Measurements from ENCODE around the gene SPACDR. TPM values are rescaled to one million over a fixed set of nuclear protein-coding genes. Genes with fewer than 3 reads are reported as not detected.

Gene SPACDR
- total RNA-seq, 4 donors from 2014 or later: 1.4 to 22.1 (median 1.8) TPM; not detected in 1

- intact Hi-C loops (cut with DNase I; ENCODE audit: low total_unique reads): no loop called here
- Histone ChIP-seq H3K27me3 (no peaks in the 10 kb centered on the region), H3K27ac (peak overlapping the region in 1 of 2 donors; percentile 54), H3K4me1 (no peaks in the 10 kb centered on the region), H3K4me3 (no peak overlapping the region), H3K36me3 (no peaks in the 10 kb centered on the region), H3K9me3 (no peaks in the 10 kb centered on the region)
- no peak for TF ChIP-seq POLR2A (IDR thresholded peaks at IDR 0.05)
- TF ChIP-seq, protein P1, sequence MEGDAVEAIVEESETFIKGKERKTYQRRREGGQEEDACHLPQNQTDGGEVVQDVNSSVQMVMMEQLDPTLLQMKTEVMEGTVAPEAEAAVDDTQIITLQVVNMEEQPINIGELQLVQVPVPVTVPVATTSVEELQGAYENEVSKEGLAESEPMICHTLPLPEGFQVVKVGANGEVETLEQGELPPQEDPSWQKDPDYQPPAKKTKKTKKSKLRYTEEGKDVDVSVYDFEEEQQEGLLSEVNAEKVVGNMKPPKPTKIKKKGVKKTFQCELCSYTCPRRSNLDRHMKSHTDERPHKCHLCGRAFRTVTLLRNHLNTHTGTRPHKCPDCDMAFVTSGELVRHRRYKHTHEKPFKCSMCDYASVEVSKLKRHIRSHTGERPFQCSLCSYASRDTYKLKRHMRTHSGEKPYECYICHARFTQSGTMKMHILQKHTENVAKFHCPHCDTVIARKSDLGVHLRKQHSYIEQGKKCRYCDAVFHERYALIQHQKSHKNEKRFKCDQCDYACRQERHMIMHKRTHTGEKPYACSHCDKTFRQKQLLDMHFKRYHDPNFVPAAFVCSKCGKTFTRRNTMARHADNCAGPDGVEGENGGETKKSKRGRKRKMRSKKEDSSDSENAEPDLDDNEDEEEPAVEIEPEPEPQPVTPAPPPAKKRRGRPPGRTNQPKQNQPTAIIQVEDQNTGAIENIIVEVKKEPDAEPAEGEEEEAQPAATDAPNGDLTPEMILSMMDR (IDR thresholded peaks at IDR 0.05): no peak
- DNase-seq: no peak
These were observed 57.3 kb downstream of the SPACDR start for GRCh38 chr7:100406767-100407166.

Other genes with a start within 250 kb of the SPACDR start
- under 1 TPM in 1 of 4 donors, not detected in 3; 0.21 TPM for gene PVRIG, start 244.3 kb downstream of the SPACDR start, total RNA-seq
- not detected for gene SPDYE3, start 156.6 kb downstream of the SPACDR start, total RNA-seq
- gene PILRB, start 106.1 kb downstream of the SPACDR start, total RNA-seq: 10 to 100 TPM; 13.4 to 66.1 (median 56.3) TPM
- gene PILRA, start 90.8 kb downstream of the SPACDR start, total RNA-seq: 10 to 100 TPM in 1 of 4 donors, 1 to 10 TPM in 3; 3.3 to 20.6 (median 6.7) TPM
- 1 to 10 TPM in 3 of 4 donors, not detected in 1; 1.5 to 6.1 (median 5.2) TPM for gene ZCWPW1, start 35.6 kb downstream of the SPACDR start, total RNA-seq
- 10 to 100 TPM; 21.2 to 44.2 (median 30.2) TPM for gene MEPCE, start 34.4 kb downstream of the SPACDR start, total RNA-seq
- 10 to 100 TPM in 2 of 4 donors, 1 to 10 TPM in 2; 7.4 to 39.7 (median 17.8) TPM for gene PPP1R35, start 27.8 kb downstream of the SPACDR start, total RNA-seq
- gene TSC22D4, start 15.0 kb upstream of the SPACDR start, total RNA-seq: 10 to 100 TPM; 17.6 to 40.3 (median 19.5) TPM
- 1 to 10 TPM in 2 of 4 donors, under 1 TPM in 2; 0.29 to 6.5 (median 2.4) TPM for gene NYAP1, start 19.7 kb upstream of the SPACDR start, total RNA-seq
- gene AGFG2, start 74.9 kb upstream of the SPACDR start, total RNA-seq: 10 to 100 TPM in 3 of 4 donors, 1 to 10 TPM in 1; 6.8 to 64.4 (median 20.4) TPM
- gene SAP25, start 109.6 kb upstream of the SPACDR start, total RNA-seq: 1 to 10 TPM in 1 of 4 donors, under 1 TPM in 1, not detected in 2; 0.69 to 6.0 TPM
- gene LRCH4, start 121.9 kb upstream of the SPACDR start, total RNA-seq: 100 to 1,000 TPM in 1 of 4 donors, 10 to 100 TPM in 3; 11.5 to 179 (median 56.8) TPM
- gene FBXO24, start 122.1 kb upstream of the SPACDR start, total RNA-seq: 1 to 10 TPM in 2 of 4 donors, not detected in 2; 2.9 to 4.9 TPM
- 100 to 1,000 TPM in 1 of 4 donors, 10 to 100 TPM in 2, 1 to 10 TPM in 1; 6.2 to 151 (median 57.8) TPM for gene PCOLCE, start 138.1 kb upstream of the SPACDR start, total RNA-seq
- gene MOSPD3, start 148.3 kb upstream of the SPACDR start, total RNA-seq: 10 to 100 TPM in 2 of 4 donors, 1 to 10 TPM in 2; 1.3 to 35.3 (median 15.1) TPM
- gene TFR2, start 177.3 kb upstream of the SPACDR start, total RNA-seq: 1 to 10 TPM in 1 of 4 donors, under 1 TPM in 1, not detected in 2; 0.43 to 2.0 TPM
- gene ACTL6B, start 192.2 kb upstream of the SPACDR start, total RNA-seq: not detected
- 100 to 1,000 TPM in 2 of 4 donors, 10 to 100 TPM in 2; 72.0 to 245 (median 94.3) TPM for gene GNB2, start 209.5 kb upstream of the SPACDR start, total RNA-seq
- gene GIGYF1, start 230.0 kb upstream of the SPACDR start, total RNA-seq: 10 to 100 TPM in 3 of 4 donors, 1 to 10 TPM in 1; 9.7 to 90.9 (median 31.9) TPM
- gene POP7, start 241.9 kb upstream of the SPACDR start, total RNA-seq: 10 to 100 TPM; 16.4 to 53.8 (median 23.8) TPM